ENCODE measurements around the gene AZGP1. TPM values are rescaled to one million over a fixed set of nuclear protein-coding genes. Genes with fewer than 3 reads are reported as not detected.

The AZGP1 gene
- total RNA-seq (46.1 and 52.6 TPM in 2 replicates), polyA plus RNA-seq (44.3 and 73.6 TPM in 2 replicates)

- peak; percentile 27 for DNase-seq (ENCODE audit: low spot score)
- Histone ChIP-seq H2AFZ (no peak within 1 kb of the TSS), H3K4me2 (no peak within 1 kb of the TSS), H3K4me1 (ENCODE audit: insufficient read depth) (no peaks in the 10 kb centered on the region), H3K36me3 (replicated peaks; ENCODE audit: insufficient read depth, low read depth) (no peaks in the 10 kb centered on the region), H3K27me3 (no peaks in the 10 kb centered on the region), H3K27ac (no peak within 1 kb of the TSS), H3K4me3 (no peak within 1 kb of the TSS), H3K9me2 (replicated peaks; ENCODE audit: insufficient read depth) (no peaks in the 10 kb centered on the region), H3K9me3 (ENCODE audit: low read depth) (no peaks in the 10 kb centered on the region), H3K79me2 (no peaks in the 10 kb centered on the region), H4K20me1 (ENCODE audit: insufficient read depth, poor library complexity, severe bottlenecking) (no peaks in the 10 kb centered on the region)
- 82% methylated on average over 5 of the region's 5 CpGs for WGBS (ENCODE audit: low lambda C conversion rate, missing lambda C conversion rate)
- TF ChIP-seq, protein P1, sequence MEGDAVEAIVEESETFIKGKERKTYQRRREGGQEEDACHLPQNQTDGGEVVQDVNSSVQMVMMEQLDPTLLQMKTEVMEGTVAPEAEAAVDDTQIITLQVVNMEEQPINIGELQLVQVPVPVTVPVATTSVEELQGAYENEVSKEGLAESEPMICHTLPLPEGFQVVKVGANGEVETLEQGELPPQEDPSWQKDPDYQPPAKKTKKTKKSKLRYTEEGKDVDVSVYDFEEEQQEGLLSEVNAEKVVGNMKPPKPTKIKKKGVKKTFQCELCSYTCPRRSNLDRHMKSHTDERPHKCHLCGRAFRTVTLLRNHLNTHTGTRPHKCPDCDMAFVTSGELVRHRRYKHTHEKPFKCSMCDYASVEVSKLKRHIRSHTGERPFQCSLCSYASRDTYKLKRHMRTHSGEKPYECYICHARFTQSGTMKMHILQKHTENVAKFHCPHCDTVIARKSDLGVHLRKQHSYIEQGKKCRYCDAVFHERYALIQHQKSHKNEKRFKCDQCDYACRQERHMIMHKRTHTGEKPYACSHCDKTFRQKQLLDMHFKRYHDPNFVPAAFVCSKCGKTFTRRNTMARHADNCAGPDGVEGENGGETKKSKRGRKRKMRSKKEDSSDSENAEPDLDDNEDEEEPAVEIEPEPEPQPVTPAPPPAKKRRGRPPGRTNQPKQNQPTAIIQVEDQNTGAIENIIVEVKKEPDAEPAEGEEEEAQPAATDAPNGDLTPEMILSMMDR (IDR thresholded peaks at IDR 0.05; ENCODE audit: poor library complexity) = no peak
Measured at GRCh38 chr7:99975782-99976521, at the start of gene AZGP1. TSS of gene AZGP1 (minus strand) at chr7:99976031. CDS start at chr7:99976020, 11 bp downstream.

GRCh38 chr7:100024020-100024619, 48.3 kb upstream of the AZGP1 start:
- Histone ChIP-seq H3K9me2 (replicated peaks; ENCODE audit: insufficient read depth) (no peaks in the 10 kb centered on the region), H3K4me3 (no peak overlapping the region), H3K9me3 (ENCODE audit: low read depth) (no peaks in the 10 kb centered on the region), H3K36me3 (replicated peaks; ENCODE audit: insufficient read depth, low read depth) (no peaks in the 10 kb centered on the region), H3K27me3 (no peaks in the 10 kb centered on the region), H2AFZ (no peak overlapping the region), H3K27ac (no peak overlapping the region), H4K20me1 (ENCODE audit: insufficient read depth, poor library complexity, severe bottlenecking) (peaks cover 25% of the 10 kb centered on the region), H3K4me1 (ENCODE audit: insufficient read depth) (peaks cover 5% of the 10 kb centered on the region), H3K4me2 (no peak overlapping the region), H3K79me2 (peaks cover 68% of the 10 kb centered on the region)
- 92% methylated on average over 12 of the region's 12 CpGs for WGBS (ENCODE audit: low lambda C conversion rate, missing lambda C conversion rate)
- DNase-seq (ENCODE audit: low spot score) = no peak
- TF ChIP-seq, protein P1 (IDR thresholded peaks at IDR 0.05; ENCODE audit: poor library complexity) = no peak
- TF ChIP-seq EZH2phosphoT487 (IDR thresholded peaks at IDR 0.05; ENCODE audit: low read depth, severe bottlenecking, unreplicated experiment) = no peak
- TF ChIP-seq EZH2 (IDR thresholded peaks at IDR 0.05; ENCODE audit: borderline replicate concordance) = no peak

- Histone ChIP-seq H3K79me2 (peaks cover 74% of the 10 kb centered on the region), H2AFZ (no peak overlapping the region)
- WGBS (ENCODE audit: low lambda C conversion rate, missing lambda C conversion rate) = 96% methylated on average over 12 of the region's 12 CpGs
Measured at GRCh38 chr7:100023526-100023925, 47.7 kb upstream of the AZGP1 start.

More at GRCh38 chr7:100023526-100023925, 47.7 kb upstream of the AZGP1 start:
- no peaks in the 10 kb centered on the region for H3K27me3 ChIP-seq
- peak overlapping the region; percentile 8 for H3K4me2 ChIP-seq
- no peak for DNase-seq (ENCODE audit: low spot score)
- peaks cover 5% of the 10 kb centered on the region for H3K4me1 ChIP-seq (ENCODE audit: insufficient read depth)
- H3K27ac ChIP-seq = peak overlapping the region; percentile 27
- TF ChIP-seq EZH2 (IDR thresholded peaks at IDR 0.05; ENCODE audit: borderline replicate concordance) = no peak
- TF ChIP-seq, protein P1 (IDR thresholded peaks at IDR 0.05; ENCODE audit: poor library complexity) = no peak
- TF ChIP-seq EZH2phosphoT487 (IDR thresholded peaks at IDR 0.05; ENCODE audit: low read depth, severe bottlenecking, unreplicated experiment) = no peak
- no peak overlapping the region for H3K4me3 ChIP-seq
- no peaks in the 10 kb centered on the region for H3K36me3 ChIP-seq (replicated peaks; ENCODE audit: insufficient read depth, low read depth)
- peaks cover 28% of the 10 kb centered on the region for H4K20me1 ChIP-seq (ENCODE audit: insufficient read depth, poor library complexity, severe bottlenecking)
- no peaks in the 10 kb centered on the region for H3K9me3 ChIP-seq (ENCODE audit: low read depth)
- no peaks in the 10 kb centered on the region for H3K9me2 ChIP-seq (replicated peaks; ENCODE audit: insufficient read depth)
